ENCODE data around the gene XYLT1.

XYLT1 gene

GRCh38 chr16:17360693-17361122 is 110.1 kb downstream of the XYLT1 start:
- ATAC-seq, result no peak
- TF ChIP-seq ARNTL (CRISPR knock-in tag; IDR thresholded peaks at IDR 0.05; ENCODE audit: borderline replicate concordance, low read depth) (no peak), PPARA (CRISPR knock-in tag; IDR thresholded peaks at IDR 0.05; ENCODE audit: borderline replicate concordance) (no peak), ZNF8 (CRISPR knock-in tag; IDR thresholded peaks at IDR 0.05) (no peak), TSHZ2 (CRISPR knock-in tag; IDR thresholded peaks at IDR 0.05) (no peak), ZFP3 (CRISPR knock-in tag; IDR thresholded peaks at IDR 0.05) (no peak), CSDC2 (CRISPR knock-in tag; IDR thresholded peaks at IDR 0.05) (no peak), ZNF70 (CRISPR knock-in tag; IDR thresholded peaks at IDR 0.05) (no peak), ZNF565 (CRISPR knock-in tag; conservative IDR thresholded peaks at IDR 0.05; ENCODE audit: low read depth) (no peak), RARB (CRISPR knock-in tag; IDR thresholded peaks at IDR 0.05) (no peak), PATZ1 (CRISPR knock-in tag; IDR thresholded peaks at IDR 0.05; ENCODE audit: borderline replicate concordance) (no peak), CREB5 (CRISPR knock-in tag; IDR thresholded peaks at IDR 0.05; ENCODE audit: low read depth) (no peak), POU6F1 (CRISPR knock-in tag; IDR thresholded peaks at IDR 0.05; ENCODE audit: borderline replicate concordance, low read depth) (no peak), BACH2 (CRISPR knock-in tag; IDR thresholded peaks at IDR 0.05; ENCODE audit: borderline replicate concordance) (no peak), SNAI2 (CRISPR knock-in tag; IDR thresholded peaks at IDR 0.05) (no peak), OSR1 (CRISPR knock-in tag; IDR thresholded peaks at IDR 0.05) (no peak), TOX (CRISPR knock-in tag; IDR thresholded peaks at IDR 0.05; ENCODE audit: borderline replicate concordance) (no peak)

GRCh38 chr16:17359788-17360390 is 110.9 kb downstream of the XYLT1 start:
- TF ChIP-seq PATZ1 (CRISPR knock-in tag; IDR thresholded peaks at IDR 0.05; ENCODE audit: borderline replicate concordance), result no peak
- no peak for TF ChIP-seq RARB (CRISPR knock-in tag; IDR thresholded peaks at IDR 0.05)
- TF ChIP-seq ZFP30 (CRISPR knock-in tag; IDR thresholded peaks at IDR 0.05), result no peak
- no peak for TF ChIP-seq PPARA (CRISPR knock-in tag; IDR thresholded peaks at IDR 0.05; ENCODE audit: borderline replicate concordance)
- no peak for TF ChIP-seq ARNTL (CRISPR knock-in tag; IDR thresholded peaks at IDR 0.05; ENCODE audit: borderline replicate concordance, low read depth)
- TF ChIP-seq SNAI2 (CRISPR knock-in tag; IDR thresholded peaks at IDR 0.05), result no peak
- no peak for TF ChIP-seq ZNF565 (CRISPR knock-in tag; conservative IDR thresholded peaks at IDR 0.05; ENCODE audit: low read depth)
- TF ChIP-seq ZC3H10 (CRISPR knock-in tag; IDR thresholded peaks at IDR 0.05), result no peak
- TF ChIP-seq ESRRG (CRISPR knock-in tag; IDR thresholded peaks at IDR 0.05), result no peak
- TF ChIP-seq ZNF70 (CRISPR knock-in tag; IDR thresholded peaks at IDR 0.05), result no peak
- no peak for TF ChIP-seq CSDC2 (CRISPR knock-in tag; IDR thresholded peaks at IDR 0.05)
- no peak for TF ChIP-seq ZFP3 (CRISPR knock-in tag; IDR thresholded peaks at IDR 0.05)
- TF ChIP-seq GLIS3 (CRISPR knock-in tag; IDR thresholded peaks at IDR 0.05), result no peak
- no peak for TF ChIP-seq OSR1 (CRISPR knock-in tag; IDR thresholded peaks at IDR 0.05)
- no peak for TF ChIP-seq ISL1 (CRISPR knock-in tag; IDR thresholded peaks at IDR 0.05)
- TF ChIP-seq TCF4 (CRISPR knock-in tag; IDR thresholded peaks at IDR 0.05; ENCODE audit: borderline replicate concordance), result no peak
- TF ChIP-seq POU6F1 (CRISPR knock-in tag; IDR thresholded peaks at IDR 0.05; ENCODE audit: borderline replicate concordance, low read depth), result no peak

More at GRCh38 chr16:17359788-17360390, 110.9 kb downstream of the XYLT1 start:
- peak; percentile 51 for ATAC-seq
